Activated CD4-positive, alpha-beta T cell treated with anti-CD3 and anti-CD28 coated beads, Interleukin-2, amount 10 ng/mL, durations not matched to agents 24 days and 14 days (primary cell): Measurements from ENCODE around the gene SBF2. TPM values are rescaled to one million over a fixed set of nuclear protein-coding genes. Genes with fewer than 3 reads are reported as not detected.

Experiments used
- DNase-seq: peaks from one replicate; pipeline ENCODE4 v3.0.0; 2022
- H3K27ac Mint-ChIP-seq: one replicate; pipeline ENCODE4 v1.8.0; 2022; ENCODE audit warnings: mild to moderate bottlenecking, mixed read lengths
- H3K27me3 Mint-ChIP-seq: one replicate; pipeline ENCODE4 v1.8.0; 2022; ENCODE audit warnings: mixed read lengths
- H3K36me3 Mint-ChIP-seq: one replicate; pipeline ENCODE4 v1.8.0; 2022; ENCODE audit warnings: low read depth, mild to moderate bottlenecking, mixed read lengths
- H3K4me1 Mint-ChIP-seq: one replicate; pipeline ENCODE4 v1.8.0; 2021; ENCODE audit warnings: mixed read lengths
- H3K4me3 Mint-ChIP-seq: one replicate; pipeline ENCODE4 v1.8.0; 2022; ENCODE audit warnings: mild to moderate bottlenecking, moderate library complexity, mixed read lengths
- H3K9me3 Mint-ChIP-seq: one replicate; pipeline ENCODE4 v1.8.0; 2021; ENCODE audit warnings: mixed read lengths
- intact Hi-C: fragments of 100-400 bp; cut with micrococcal nuclease; formaldehyde crosslinking; loops from one replicate; pipeline ENCODE4 v1.15.1; 2023
- total RNA-seq: library from RNA; stranded (reverse); gene quantifications from 2 replicates; pipeline ENCODE4 v1.2.3, GENCODE V29; 2022

SBF2 gene
- total RNA-seq, 1 donor from 2014 or later = 9.1 TPM

DNA sequence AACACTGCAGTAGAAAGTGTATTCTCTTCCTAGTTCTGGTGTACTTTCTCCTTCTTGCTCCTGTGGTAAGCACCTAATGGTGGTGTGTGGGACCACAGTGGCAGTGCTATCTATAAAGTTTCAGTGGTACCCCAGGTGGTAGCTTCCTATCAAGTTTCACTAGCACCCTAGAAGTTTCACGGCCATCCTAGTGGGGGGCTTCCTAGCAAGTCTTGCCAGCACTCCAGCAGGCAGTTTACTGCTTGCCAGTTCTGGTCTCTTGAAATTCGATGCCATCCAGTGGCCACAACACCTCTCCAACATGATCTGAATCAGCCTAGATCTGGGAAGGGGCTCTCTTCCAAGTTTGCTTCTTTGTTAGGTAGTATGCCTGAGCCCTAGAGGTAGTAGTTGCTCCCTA lies 400.5 kb downstream of the SBF2 start:
- peaks cover 5% of the 10 kb centered on the region for H3K4me1 Mint-ChIP-seq
- H3K27ac Mint-ChIP-seq = no peak overlapping the region
- peaks cover 2% of the 10 kb centered on the region for H3K36me3 Mint-ChIP-seq
- H3K4me3 Mint-ChIP-seq = no peak overlapping the region
- intact Hi-C loops = no loop called here
- no peaks in the 10 kb centered on the region for H3K27me3 Mint-ChIP-seq
- no peak for DNase-seq
- no peaks in the 10 kb centered on the region for H3K9me3 Mint-ChIP-seq

GRCh38 chr11:9888938-9889337 lies 405.1 kb downstream of the SBF2 start:
- intact Hi-C loops = no loop called here
- Mint-ChIP-seq H3K27me3 (peaks cover 4% of the 10 kb centered on the region), H3K36me3 (no peaks in the 10 kb centered on the region), H3K9me3 (no peaks in the 10 kb centered on the region), H3K4me3 (no peak overlapping the region), H3K27ac (no peak overlapping the region), H3K4me1 (peaks cover 5% of the 10 kb centered on the region)
- no peak for DNase-seq

GRCh38 chr11:9887472-9887871 lies 406.5 kb downstream of the SBF2 start:
- Mint-ChIP-seq H3K27ac (no peak overlapping the region), H3K9me3 (no peaks in the 10 kb centered on the region), H3K4me1 (peaks cover 5% of the 10 kb centered on the region), H3K36me3 (no peaks in the 10 kb centered on the region), H3K4me3 (no peak overlapping the region), H3K27me3 (peaks cover 4% of the 10 kb centered on the region)
- intact Hi-C loops = no loop called here
- no peak for DNase-seq

DNA sequence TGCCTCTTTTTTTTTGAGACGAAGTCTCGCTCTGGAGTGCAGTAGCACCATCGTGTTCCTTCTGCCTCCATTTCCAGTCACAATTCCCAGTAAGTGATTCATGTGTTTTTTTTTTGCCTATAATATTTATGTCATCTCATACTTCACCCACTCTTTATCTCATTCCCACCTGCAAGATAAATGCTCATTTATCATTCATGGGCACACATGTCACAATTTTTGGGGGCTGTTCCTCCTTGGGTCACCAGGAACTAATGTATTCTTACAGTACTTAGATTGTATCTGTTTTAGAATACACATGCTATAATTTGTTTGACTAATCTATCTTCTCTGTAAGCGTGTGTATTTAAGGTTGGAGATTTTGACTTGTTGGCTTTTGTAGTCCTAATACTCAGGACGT lies 407.4 kb downstream of the SBF2 start:
- Mint-ChIP-seq H3K27ac (no peak overlapping the region), H3K36me3 (no peaks in the 10 kb centered on the region), H3K4me3 (no peak overlapping the region), H3K27me3 (peaks cover 4% of the 10 kb centered on the region), H3K9me3 (no peaks in the 10 kb centered on the region), H3K4me1 (peaks cover 4% of the 10 kb centered on the region)
- DNase-seq = no peak
- intact Hi-C loops = no loop called here

DNA sequence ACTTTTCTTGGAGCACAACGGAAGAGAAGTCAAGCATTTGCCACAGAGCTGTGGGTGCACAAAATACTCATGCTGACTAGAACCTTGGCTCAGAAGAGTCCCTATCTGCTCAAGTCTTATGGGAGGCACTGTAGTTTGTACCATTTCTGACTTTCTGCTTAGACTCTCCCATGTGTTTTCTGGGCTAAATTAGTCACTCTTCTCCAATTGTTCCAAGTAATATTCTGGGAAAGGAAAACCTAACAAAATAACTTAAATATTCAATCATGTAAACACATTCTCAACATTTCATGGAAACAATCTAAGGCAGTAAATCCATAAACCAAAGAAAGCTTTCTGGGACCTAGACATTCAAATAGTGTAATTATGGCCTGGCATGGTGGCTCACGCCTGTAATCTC lies 409.4 kb downstream of the SBF2 start:
- H3K9me3 Mint-ChIP-seq = no peaks in the 10 kb centered on the region
- no peaks in the 10 kb centered on the region for H3K4me1 Mint-ChIP-seq
- peaks cover 4% of the 10 kb centered on the region for H3K27me3 Mint-ChIP-seq
- intact Hi-C loops = no loop called here
- no peak overlapping the region for H3K27ac Mint-ChIP-seq
- no peak for DNase-seq
- no peak overlapping the region for H3K4me3 Mint-ChIP-seq
- H3K36me3 Mint-ChIP-seq = no peaks in the 10 kb centered on the region

- intact Hi-C loops = no loop called here
- H3K27ac Mint-ChIP-seq = no peak overlapping the region
- H3K27me3 Mint-ChIP-seq = no peaks in the 10 kb centered on the region
- H3K36me3 Mint-ChIP-seq = no peaks in the 10 kb centered on the region
- no peak overlapping the region for H3K4me3 Mint-ChIP-seq
- no peaks in the 10 kb centered on the region for H3K4me1 Mint-ChIP-seq
- DNase-seq = no peak
- no peaks in the 10 kb centered on the region for H3K9me3 Mint-ChIP-seq
These were observed 413.4 kb downstream of the SBF2 start for GRCh38 chr11:9880657-9881056.

DNA sequence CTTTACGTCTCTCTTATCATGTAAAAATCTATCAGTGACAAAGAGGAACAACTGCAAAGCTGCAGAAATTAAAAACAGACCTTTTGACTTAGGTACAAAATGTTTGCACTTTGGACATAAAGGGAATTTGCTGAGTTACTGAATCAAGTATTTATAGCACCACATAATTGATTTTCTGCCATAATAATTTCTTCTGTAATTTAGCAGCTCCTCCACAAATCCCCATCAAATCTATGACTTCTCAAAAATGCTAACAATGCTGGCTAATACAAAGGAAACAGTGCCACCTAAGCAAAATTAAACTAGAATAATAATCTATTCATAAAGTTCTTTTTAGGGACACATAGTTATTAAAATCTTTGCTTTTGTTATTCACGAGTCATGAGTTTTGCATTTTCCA lies 415.1 kb downstream of the SBF2 start:
- H3K36me3 Mint-ChIP-seq = no peaks in the 10 kb centered on the region
- no peaks in the 10 kb centered on the region for H3K27me3 Mint-ChIP-seq
- intact Hi-C loops = no loop called here
- no peak for DNase-seq
- no peak overlapping the region for H3K4me3 Mint-ChIP-seq
- H3K9me3 Mint-ChIP-seq = no peaks in the 10 kb centered on the region
- no peaks in the 10 kb centered on the region for H3K4me1 Mint-ChIP-seq
- no peak overlapping the region for H3K27ac Mint-ChIP-seq

DNA sequence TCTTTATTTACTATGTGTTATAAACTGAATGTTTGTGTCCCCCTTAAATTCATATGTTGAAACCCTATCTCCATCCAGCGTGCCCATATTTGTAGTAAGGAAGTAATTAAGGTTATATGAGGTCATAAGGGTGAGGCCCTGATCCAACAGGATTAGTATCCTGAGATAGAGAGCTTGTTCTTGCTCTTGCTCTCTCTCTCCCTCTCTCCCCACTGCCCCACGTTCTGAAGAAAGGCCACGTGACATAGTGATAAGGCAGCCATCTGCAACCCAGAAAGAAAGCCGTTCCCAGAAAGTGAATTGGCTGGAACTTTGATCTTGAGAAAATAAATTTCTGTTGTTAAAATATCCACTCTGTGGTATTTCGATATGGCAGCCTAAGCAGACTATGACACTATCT lies 417.7 kb downstream of the SBF2 start:
- no peaks in the 10 kb centered on the region for H3K4me1 Mint-ChIP-seq
- H3K9me3 Mint-ChIP-seq = no peaks in the 10 kb centered on the region
- intact Hi-C loops = no loop called here
- no peak for DNase-seq
- H3K27ac Mint-ChIP-seq = no peak overlapping the region
- H3K36me3 Mint-ChIP-seq = no peaks in the 10 kb centered on the region
- H3K27me3 Mint-ChIP-seq = no peaks in the 10 kb centered on the region
- H3K4me3 Mint-ChIP-seq = no peak overlapping the region

GRCh38 chr11:9875862-9876261 lies 418.2 kb downstream of the SBF2 start:
- DNase-seq = no peak
- Mint-ChIP-seq H3K27ac (no peak overlapping the region), H3K9me3 (peaks cover 3% of the 10 kb centered on the region), H3K36me3 (no peaks in the 10 kb centered on the region), H3K4me1 (no peaks in the 10 kb centered on the region), H3K4me3 (no peak overlapping the region), H3K27me3 (no peaks in the 10 kb centered on the region)
- intact Hi-C loops = no loop called here

DNA sequence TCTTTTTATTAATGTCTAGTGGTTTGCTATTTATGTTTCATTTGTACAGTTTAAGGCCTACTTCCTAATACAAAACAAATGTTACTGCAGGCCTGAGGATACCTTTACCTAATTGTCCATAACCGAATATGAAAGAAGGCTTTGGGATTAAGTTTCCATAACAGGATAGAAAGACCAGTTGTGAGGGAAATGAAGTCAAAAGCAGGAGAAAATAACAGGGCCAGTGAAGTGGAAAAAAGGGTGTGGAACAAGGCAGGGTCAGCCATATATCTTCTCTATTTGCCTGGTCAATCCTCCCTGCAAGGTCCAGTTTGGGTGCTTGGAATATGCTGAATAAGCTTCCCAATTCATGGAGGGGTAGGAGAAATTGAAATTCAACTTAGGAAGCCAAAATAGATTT lies 418.6 kb downstream of the SBF2 start:
- intact Hi-C loops = no loop called here
- no peak overlapping the region for H3K4me3 Mint-ChIP-seq
- H3K27me3 Mint-ChIP-seq = no peaks in the 10 kb centered on the region
- H3K9me3 Mint-ChIP-seq = peaks cover 3% of the 10 kb centered on the region
- H3K36me3 Mint-ChIP-seq = no peaks in the 10 kb centered on the region
- H3K27ac Mint-ChIP-seq = no peak overlapping the region
- no peak for DNase-seq
- no peaks in the 10 kb centered on the region for H3K4me1 Mint-ChIP-seq

DNA sequence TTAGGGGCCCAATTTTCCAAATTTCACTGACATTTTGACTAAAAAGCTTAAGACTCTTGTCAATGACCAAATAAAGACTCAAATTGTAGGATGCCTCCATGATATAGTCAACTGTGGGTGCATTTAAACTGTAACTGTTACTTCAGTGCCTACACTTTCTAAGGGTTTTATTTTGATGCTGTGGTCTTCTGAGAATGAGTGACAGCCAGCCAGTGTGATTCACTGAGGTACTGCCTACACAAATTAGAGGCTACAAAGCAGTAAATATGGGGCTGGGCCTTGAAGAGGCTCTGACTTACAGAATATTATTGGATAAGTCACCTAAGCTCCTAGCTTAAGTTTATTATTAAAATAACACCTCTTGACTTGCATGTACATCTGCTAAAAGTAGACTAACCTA lies 419.6 kb downstream of the SBF2 start:
- no peaks in the 10 kb centered on the region for H3K27me3 Mint-ChIP-seq
- DNase-seq = no peak
- intact Hi-C loops = no loop called here
- no peaks in the 10 kb centered on the region for H3K4me1 Mint-ChIP-seq
- no peak overlapping the region for H3K4me3 Mint-ChIP-seq
- no peak overlapping the region for H3K27ac Mint-ChIP-seq
- no peaks in the 10 kb centered on the region for H3K36me3 Mint-ChIP-seq
- H3K9me3 Mint-ChIP-seq = peaks cover 6% of the 10 kb centered on the region

DNA sequence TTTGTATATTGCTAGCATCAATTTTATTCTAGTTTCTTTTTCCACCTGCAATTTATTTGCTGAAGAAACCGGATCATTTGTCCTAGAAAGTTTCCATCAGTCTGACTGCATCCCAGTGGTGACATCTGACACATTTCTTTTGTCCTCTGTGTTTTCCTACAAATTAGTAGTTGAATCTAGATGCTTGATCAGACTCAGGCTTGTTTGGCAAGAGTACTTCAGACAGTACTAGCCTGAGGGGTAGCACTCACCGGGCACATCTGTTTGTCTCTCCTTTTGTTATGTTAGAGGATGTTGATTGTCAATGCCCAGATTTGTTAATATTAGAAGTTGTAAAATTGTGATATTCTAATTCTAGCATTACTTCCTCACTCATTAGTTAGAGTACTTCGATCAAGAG lies 425.4 kb downstream of the SBF2 start:
- intact Hi-C loops = no loop called here
- Mint-ChIP-seq H3K4me3 (no peak overlapping the region), H3K27ac (no peak overlapping the region), H3K9me3 (peaks cover 13% of the 10 kb centered on the region), H3K27me3 (peaks cover 1% of the 10 kb centered on the region), H3K36me3 (no peaks in the 10 kb centered on the region), H3K4me1 (peaks cover 1% of the 10 kb centered on the region)
- no peak for DNase-seq

- Mint-ChIP-seq H3K4me1 (peaks cover 33% of the 10 kb centered on the region), H3K4me3 (no peak overlapping the region), H3K36me3 (peaks cover 3% of the 10 kb centered on the region), H3K27ac (no peak overlapping the region), H3K27me3 (peaks cover 1% of the 10 kb centered on the region), H3K9me3 (peaks cover 11% of the 10 kb centered on the region)
- DNase-seq = no peak
- intact Hi-C loops = loop anchor here (1.0 to 5.0 kb wide), 6 partner anchors 110 to 459 kb away; partner anchors contain the start of gene ADM
These were observed 431.0 kb downstream of the SBF2 start for GRCh38 chr11:9862981-9863380.

GRCh38 chr11:9861860-9862725 lies 431.9 kb downstream of the SBF2 start:
- intact Hi-C loops = loop anchor here (1.0 to 5.0 kb wide), 6 partner anchors 111 to 460 kb away; partner anchors contain the start of gene ADM
- Mint-ChIP-seq H3K36me3 (peaks cover 3% of the 10 kb centered on the region), H3K27me3 (peaks cover 1% of the 10 kb centered on the region), H3K9me3 (peaks cover 7% of the 10 kb centered on the region), H3K4me3 (no peak overlapping the region), H3K27ac (peak overlapping the region; percentile 7), H3K4me1 (peaks cover 33% of the 10 kb centered on the region)
- DNase-seq = peak; percentile 84
